Activated CD8-positive, alpha-beta T cell treated with anti-CD3 and anti-CD28 coated beads for 36 hours (primary cell): ENCODE results near the gene ANKLE1. TPM values are rescaled to one million over a fixed set of nuclear protein-coding genes. Genes with fewer than 3 reads are reported as not detected.

Experiments
- ATAC-seq: fragments of 200-7000 bp; cut with Tn5 transposase; one replicate; pipeline ENCODE4 v1.10.0; 2021; ENCODE audit warnings: mild to moderate bottlenecking, moderate library complexity
- CTCF ChIA-PET: fragments of 350-600 bp; sonication (Branson Sonifier 250); formaldehyde crosslinking; loops from one replicate; lab custom pipeline; 2021; ENCODE audit warnings: antibody characterized with exemption; lab: Charles Lee
- POLR2A ChIA-PET: fragments of 350-600 bp; sonication (Branson Sonifier 250); formaldehyde crosslinking; loops from one replicate; lab custom pipeline; 2021; ENCODE audit warnings: antibody characterized with exemption; lab: Charles Lee
- DNase-seq: peaks from one replicate; pipeline ENCODE4 v3.0.0-alpha.2; 2020
- H3K27ac Mint-ChIP-seq: one replicate; pipeline ENCODE4 v1.8.0; 2021; ENCODE audit warnings: mild to moderate bottlenecking, mixed read lengths
- H3K27me3 Mint-ChIP-seq: one replicate; pipeline ENCODE4 v1.8.0; 2021; ENCODE audit warnings: mixed read lengths
- H3K36me3 Mint-ChIP-seq: one replicate; pipeline ENCODE4 v1.8.0; 2021; ENCODE audit warnings: low read depth, mixed read lengths
- H3K4me1 Mint-ChIP-seq: one replicate; pipeline ENCODE4 v1.8.0; 2021; ENCODE audit warnings: low read depth, mixed read lengths
- H3K4me3 Mint-ChIP-seq: one replicate; pipeline ENCODE4 v1.8.0; 2021; ENCODE audit warnings: mild to moderate bottlenecking, moderate library complexity, mixed read lengths
- H3K9me3 Mint-ChIP-seq: one replicate; pipeline ENCODE4 v1.8.0; 2021; ENCODE audit warnings: mixed read lengths
- CTCF ChIP-seq: fragments of 200-600 bp; IDR thresholded peaks from one replicate; pipeline ENCODE4 v1.8.0; 2022; ENCODE audit warnings: antibody characterized with exemption, mild to moderate bottlenecking
- intact Hi-C: fragments of 100-400 bp; cut with micrococcal nuclease; formaldehyde crosslinking; loops from one replicate; pipeline ENCODE4 v1.10.0; 2022
- total RNA-seq, 2 experiments: library from RNA; stranded (reverse); gene quantifications; one replicate each; pipeline ENCODE4 v1.2.3, GENCODE V29; 2021

ANKLE1 gene
- total RNA-seq, 2 experiments from 2014 or later = 15.9 to 18.4 TPM

- ATAC-seq (no peak), DNase-seq (no peak)
- Mint-ChIP-seq H3K9me3 (no peaks in the 10 kb centered on the region), H3K4me1 (peaks cover 39% of the 10 kb centered on the region), H3K27ac (peak overlapping the region; percentile 92), H3K27me3 (no peaks in the 10 kb centered on the region), H3K36me3 (peaks cover 2% of the 10 kb centered on the region), H3K4me3 (peak overlapping the region; percentile 87)
- POLR2A ChIA-PET = interaction anchor here (0.6 to 5.3 kb wide), 6 partner anchors 13 to 82 kb away, joined by 3 to 28 read pairs (median 4); no protein-coding TSS in a partner anchor
- intact Hi-C loops = no loop called here
- CTCF ChIA-PET = interaction anchor here (0.6 to 1.5 kb wide), 6 partner anchors 13 to 190 kb away, joined by 3 to 4 read pairs (median 4); no protein-coding TSS in a partner anchor
- no peak for TF ChIP-seq CTCF
These were observed 24.6 kb downstream of the ANKLE1 start for GRCh38 chr19:17306285-17306714.

GRCh38 chr19:17307876-17308377 is 26.2 kb downstream of the ANKLE1 start:
- intact Hi-C loops = no loop called here
- H3K9me3 Mint-ChIP-seq = no peaks in the 10 kb centered on the region
- peak overlapping the region; percentile 87 for H3K4me3 Mint-ChIP-seq
- ATAC-seq = no peak
- H3K4me1 Mint-ChIP-seq = peaks cover 39% of the 10 kb centered on the region
- H3K27ac Mint-ChIP-seq = no peak overlapping the region
- POLR2A ChIA-PET = interaction anchor here (0.7 to 2.5 kb wide), 2 partner anchors 15 to 30 kb away, joined by 3 to 7 read pairs; no protein-coding TSS in a partner anchor
- H3K27me3 Mint-ChIP-seq = no peaks in the 10 kb centered on the region
- CTCF ChIA-PET = interaction anchor here (1.5 to 1.8 kb wide), 3 partner anchors 15 to 188 kb away, joined by 4 to 7 read pairs (median 6); no protein-coding TSS in a partner anchor
- DNase-seq = no peak
- peaks cover 2% of the 10 kb centered on the region for H3K36me3 Mint-ChIP-seq
- TF ChIP-seq CTCF = no peak

GRCh38 chr19:17309198-17309964 is 27.7 kb downstream of the ANKLE1 start, which contains the start of gene DDA1:
Gene DDA1 (plus strand): TSS chr19:17309563. CDS start chr19:17309655, 92 bp downstream.
- DNase-seq (peak; percentile 100), ATAC-seq (peak; percentile 83)
- Mint-ChIP-seq H3K36me3 (peaks cover 4% of the 10 kb centered on the region), H3K4me3 (peak within 1 kb of the TSS; percentile 96), H3K4me1 (peaks cover 31% of the 10 kb centered on the region), H3K27ac (peak within 1 kb of the TSS; percentile 95), H3K9me3 (no peaks in the 10 kb centered on the region), H3K27me3 (no peaks in the 10 kb centered on the region)
- ChIA-PET POLR2A (interaction anchor here (0.5 to 2.5 kb wide), 9 partner anchors 15 to 82 kb away, joined by 3 to 7 read pairs (median 4); no protein-coding TSS in a partner anchor), CTCF (interaction anchor here (0.8 to 1.8 kb wide), 11 partner anchors 17 to 624 kb away, joined by 3 to 7 read pairs (median 4); partner anchors contain the start of genes BABAM1, BST2 and CCDC124)
- TF ChIP-seq CTCF = no peak
- intact Hi-C loops = no loop called here

GRCh38 chr19:17309965-17310461 is 28.3 kb downstream of the ANKLE1 start:
- no peaks in the 10 kb centered on the region for H3K27me3 Mint-ChIP-seq
- POLR2A ChIA-PET = interaction anchor here (0.5 to 2.5 kb wide), 7 partner anchors 14 to 82 kb away, joined by 3 to 7 read pairs (median 4); no protein-coding TSS in a partner anchor
- peaks cover 27% of the 10 kb centered on the region for H3K4me1 Mint-ChIP-seq
- DNase-seq (peak; percentile 36), ATAC-seq (no peak)
- no peak for TF ChIP-seq CTCF
- peaks cover 4% of the 10 kb centered on the region for H3K36me3 Mint-ChIP-seq
- peak overlapping the region; percentile 95 for H3K27ac Mint-ChIP-seq
- H3K4me3 Mint-ChIP-seq = peak overlapping the region; percentile 96
- CTCF ChIA-PET = interaction anchor here (0.8 to 1.5 kb wide), 4 partner anchors 23 to 156 kb away, joined by 3 to 4 read pairs (median 4); no protein-coding TSS in a partner anchor
- intact Hi-C loops = no loop called here
- H3K9me3 Mint-ChIP-seq = no peaks in the 10 kb centered on the region
